AG04450 (cell line): ENCODE measurements around the gene KMT2A. TPM values are rescaled to one million over a fixed set of nuclear protein-coding genes. Genes with fewer than 3 reads are reported as not detected.
"Not testable (repeated sequence)": the region's sequence is repeated elsewhere in the genome, so short reads cannot be mapped to it uniquely, and the experiment has no call there.

ENCODE experiments used
- CTCF ChIA-PET: fragments of 300-600, 350-600 bp; formaldehyde crosslinking; extraction: SDS; loops from one replicate; lab custom pipeline; 2022; ENCODE audit warnings: antibody characterized with exemption, inconsistent platforms; lab: Charles Lee
- POLR2A ChIA-PET: fragments of 350-600 bp; formaldehyde crosslinking; extraction: SDS; loops from one replicate; lab custom pipeline; 2021; ENCODE audit warnings: antibody characterized with exemption, inconsistent platforms; lab: Yijun Ruan, JAX
- DNase-seq: peaks from one replicate; pipeline ENCODE4 v3.0.0-alpha.2; 2011; ENCODE audit warnings: low read depth, low spot score
- H3K27ac ChIP-seq: one replicate; pipeline ENCODE4 v1.5.1; 2012; ENCODE audit warnings: low read depth, low read length, control low read depth
- H3K27me3 ChIP-seq: one replicate; pipeline ENCODE4 v1.6.0; 2012; ENCODE audit warnings: low read length; ENCODE audit not compliant: control insufficient read depth, insufficient read depth
- H3K4me3 ChIP-seq: 2 replicates; pipeline ENCODE4 v1.5.1; 2011; ENCODE audit warnings: mild to moderate bottlenecking, low read depth, low read length, control low read depth
- H3K9me3 ChIP-seq: 2 replicates; pipeline ENCODE4 v1.5.1; 2012; ENCODE audit warnings: low read length; ENCODE audit not compliant: control insufficient read depth, insufficient read depth
- CTCF ChIP-seq: IDR thresholded peaks from 2 replicates; pipeline ENCODE4 v1.5.1; 2011; ENCODE audit warnings: low read depth, low read length, control low read depth, inconsistent platforms
- polyA plus RNA-seq: library from polyadenylated mRNA; depleted of rRNA; stranded (reverse); fragments of >200 nt; gene quantifications from 2 replicates; pipeline ENCODE4 v1.2.3, GENCODE V29; 2011

KMT2A gene
- polyA plus RNA-seq, 1 experiment = 23.6 TPM

- ChIA-PET POLR2A (no interaction called here), CTCF (interaction anchor here (1.0 kb wide), 1 partner anchor 17 kb away, joined by 5 read pairs; no protein-coding TSS in a partner anchor)
- Histone ChIP-seq H3K27ac (no peak overlapping the region), H3K27me3 (no peaks in the 10 kb centered on the region), H3K4me3 (no peak overlapping the region), H3K9me3 (no peaks in the 10 kb centered on the region)
- DNase-seq = no peak
- TF ChIP-seq CTCF = no peak
Measured at GRCh38 chr11:118471030-118471429, 34.7 kb downstream of the KMT2A start.

GRCh38 chr11:118473537-118473936 is 37.2 kb downstream of the KMT2A start:
- H3K4me3 ChIP-seq = no peak overlapping the region
- TF ChIP-seq CTCF = no peak
- no peaks in the 10 kb centered on the region for H3K27me3 ChIP-seq
- no peaks in the 10 kb centered on the region for H3K9me3 ChIP-seq
- no peak overlapping the region for H3K27ac ChIP-seq
- CTCF ChIA-PET = no interaction called here
- DNase-seq = no peak
- POLR2A ChIA-PET = no interaction called here

DNA sequence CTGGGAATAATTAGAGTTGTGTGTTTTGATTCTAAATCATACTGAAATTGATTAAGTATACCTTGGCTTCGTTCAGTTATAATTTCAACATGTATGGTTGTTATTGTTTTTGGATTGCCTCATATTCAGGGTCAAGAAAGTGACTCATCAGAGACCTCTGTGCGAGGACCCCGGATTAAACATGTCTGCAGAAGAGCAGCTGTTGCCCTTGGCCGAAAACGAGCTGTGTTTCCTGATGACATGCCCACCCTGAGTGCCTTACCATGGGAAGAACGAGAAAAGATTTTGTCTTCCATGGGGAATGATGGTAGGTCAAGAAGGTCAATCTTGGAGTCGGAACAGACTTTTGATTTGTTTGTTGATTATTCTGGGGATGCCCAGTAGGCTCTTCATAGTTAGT is 40.4 kb downstream of the KMT2A start:
- ChIA-PET POLR2A (no interaction called here), CTCF (interaction anchor here (0.9 to 1.1 kb wide), 2 partner anchors 12 to 17 kb away, joined by 3 to 7 read pairs; no protein-coding TSS in a partner anchor)

DNA sequence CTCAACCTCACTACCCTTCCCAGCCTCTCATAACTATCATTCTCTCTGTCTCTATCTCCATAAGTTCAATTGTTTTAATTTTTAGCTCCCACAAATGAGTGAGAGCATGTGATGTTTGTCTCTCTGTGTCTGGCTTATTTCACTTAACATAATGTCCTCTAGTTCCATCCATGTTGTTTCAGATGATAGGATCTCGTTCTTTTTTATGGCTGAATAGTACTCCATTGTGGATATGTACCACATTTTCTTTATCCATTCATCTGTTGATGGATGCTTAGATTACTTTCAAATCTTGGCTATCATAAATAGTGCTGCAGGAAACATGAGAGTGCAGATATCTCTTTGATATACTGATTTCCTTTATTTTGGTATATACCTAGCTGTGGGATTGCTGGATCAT is 44.9 kb downstream of the KMT2A start:
- CTCF ChIA-PET = interaction anchor here (0.6 kb wide), 1 partner anchor 283 kb away, joined by 4 read pairs; no protein-coding TSS in a partner anchor
- POLR2A ChIA-PET, H3K27me3 ChIP-seq, H3K4me3 ChIP-seq, H3K27ac ChIP-seq, DNase-seq, H3K9me3 ChIP-seq: not testable (repeated sequence)

More for the DNA sequence above, 40.4 kb downstream of the KMT2A start:
- H3K9me3 ChIP-seq = no peaks in the 10 kb centered on the region
- no peak for TF ChIP-seq CTCF
- H3K27me3 ChIP-seq = no peaks in the 10 kb centered on the region
- no peak overlapping the region for H3K4me3 ChIP-seq
- DNase-seq = no peak
- no peak overlapping the region for H3K27ac ChIP-seq

- CTCF ChIA-PET = no interaction called here
- TF ChIP-seq CTCF = no peak
- POLR2A ChIA-PET = no interaction called here
Measured at GRCh38 chr11:118484405-118484804, 48.1 kb downstream of the KMT2A start.

More at GRCh38 chr11:118484405-118484804, 48.1 kb downstream of the KMT2A start:
- no peaks in the 10 kb centered on the region for H3K9me3 ChIP-seq
- DNase-seq = no peak
- no peak overlapping the region for H3K4me3 ChIP-seq
- no peak overlapping the region for H3K27ac ChIP-seq
- no peaks in the 10 kb centered on the region for H3K27me3 ChIP-seq
